Hematopoietic multipotent progenitor cell (in vitro differentiated cells): ENCODE data around the gene USP40. TPM values are rescaled to one million over a fixed set of nuclear protein-coding genes. Genes with fewer than 3 reads are reported as not detected.
A peak's percentile ranks its signal among the peaks of the same experiment; 100 is the strongest.
"Not testable (repeated sequence)": the region's sequence is repeated elsewhere in the genome, so short reads cannot be mapped to it uniquely, and the experiment has no call there.

Source experiments
- DNase-seq, 3 donors: peaks; one replicate each; pipeline ENCODE4 v3.0.0-alpha.2; 2011 to 2015; ENCODE audit warnings: low read depth in 2 of 3, low spot score in 2 of 3
- total RNA-seq: library from RNA; depleted of rRNA; stranded (reverse); fragments of >200 nt; gene quantifications from one replicate; pipeline ENCODE4 v1.2.3, GENCODE V29; 2012

The USP40 gene
- total RNA-seq, result 13.2 TPM

DNA sequence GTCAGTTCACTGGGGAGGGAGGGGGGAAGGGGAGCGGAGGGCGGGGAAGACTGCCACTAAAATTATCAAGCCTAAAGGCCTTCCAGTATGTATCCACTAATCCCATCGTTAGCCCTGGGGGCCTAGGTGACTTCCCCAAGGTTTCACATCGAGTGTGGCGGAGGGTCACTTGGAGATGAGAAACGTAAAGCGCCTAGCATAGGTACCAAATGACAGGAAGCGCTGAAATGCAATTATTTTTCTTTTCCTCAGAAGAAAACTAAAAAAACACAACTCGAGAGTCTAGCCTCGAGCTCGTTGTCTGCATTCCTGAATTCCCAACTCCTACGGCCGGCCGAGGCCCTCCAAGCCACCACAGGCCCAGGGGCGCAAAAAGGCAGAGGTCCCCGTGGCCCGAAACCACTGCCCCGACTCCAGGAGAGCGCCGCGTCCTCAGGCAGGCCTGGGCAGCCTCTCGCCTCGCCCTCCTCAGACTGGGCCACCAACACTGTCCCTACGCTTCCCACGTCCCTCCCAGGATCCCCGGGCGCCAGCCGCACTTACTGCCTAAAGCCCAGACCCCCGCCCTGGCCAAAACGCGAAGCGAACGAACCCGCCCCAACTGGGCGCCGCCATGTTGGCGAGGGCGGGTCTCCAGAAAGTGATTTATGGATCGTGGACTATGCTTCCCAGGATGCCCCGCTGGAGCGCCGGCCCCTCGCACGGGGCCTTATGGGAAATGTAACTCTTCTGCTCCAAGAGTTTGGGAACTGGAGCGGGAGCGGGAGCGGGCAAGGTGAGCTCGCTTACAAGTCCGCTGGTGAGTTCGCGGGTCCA lies at the start of gene USP40:
USP40 (minus strand) TSS at position 642 of the 816 bp plus-strand sequence. CDS start 1,228 bp downstream, outside the sequence.
- DNase-seq, result peak; percentile 18 to 73 (median 72)

GRCh38 chr2:233611284-233611683 lies 44.7 kb upstream of the USP40 start:
- no peak for DNase-seq

GRCh38 chr2:233605680-233606079 lies 39.1 kb upstream of the USP40 start:
- no peak for DNase-seq

GRCh38 chr2:233604826-233605225 lies 38.2 kb upstream of the USP40 start:
- no peak for DNase-seq

GRCh38 chr2:233603520-233603919 lies 36.9 kb upstream of the USP40 start:
- DNase-seq, result no peak

DNA sequence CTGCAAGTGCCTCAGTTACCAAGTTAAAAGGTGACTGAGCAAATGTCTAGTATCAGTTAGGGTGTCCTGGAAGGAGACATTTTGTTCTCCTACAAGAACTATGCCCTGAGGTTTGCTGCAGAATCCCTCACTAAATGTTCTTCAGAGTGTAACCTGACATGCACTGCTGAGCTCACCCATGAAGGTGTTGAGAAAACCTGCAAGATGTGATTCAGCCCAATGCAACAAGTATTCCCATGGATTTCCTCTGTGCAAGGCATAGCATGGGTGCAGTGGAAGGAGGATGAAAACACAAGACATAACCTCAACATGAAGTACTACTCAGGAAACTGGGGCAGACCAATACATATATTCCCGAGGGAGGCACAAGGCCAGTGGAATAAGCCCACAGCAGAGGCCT lies 35.5 kb upstream of the USP40 start:
- no peak for DNase-seq

GRCh38 chr2:233600386-233600785 lies 33.8 kb upstream of the USP40 start:
- DNase-seq, result no peak

- DNase-seq, result no peak
These were observed 32.4 kb upstream of the USP40 start for GRCh38 chr2:233598952-233599351.

DNA sequence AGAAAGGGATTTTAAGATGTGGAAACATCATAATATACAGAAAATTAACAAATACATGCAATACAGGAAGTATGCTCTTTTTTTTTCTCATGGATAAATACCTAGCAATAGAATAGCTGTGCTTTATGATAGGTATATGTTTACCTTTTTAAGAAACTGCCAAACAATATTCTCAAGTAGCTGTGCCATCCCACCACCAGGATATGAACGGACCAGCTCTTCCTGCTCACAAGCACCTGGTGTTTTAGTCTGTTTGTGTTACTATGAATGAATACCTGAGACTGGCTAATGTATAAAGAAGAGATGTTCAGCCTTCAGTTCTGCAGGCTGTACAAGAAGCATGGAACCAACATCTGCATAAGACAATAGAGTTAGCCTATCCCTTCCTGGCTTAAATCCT lies 30.9 kb upstream of the USP40 start:
- no peak for DNase-seq

DNA sequence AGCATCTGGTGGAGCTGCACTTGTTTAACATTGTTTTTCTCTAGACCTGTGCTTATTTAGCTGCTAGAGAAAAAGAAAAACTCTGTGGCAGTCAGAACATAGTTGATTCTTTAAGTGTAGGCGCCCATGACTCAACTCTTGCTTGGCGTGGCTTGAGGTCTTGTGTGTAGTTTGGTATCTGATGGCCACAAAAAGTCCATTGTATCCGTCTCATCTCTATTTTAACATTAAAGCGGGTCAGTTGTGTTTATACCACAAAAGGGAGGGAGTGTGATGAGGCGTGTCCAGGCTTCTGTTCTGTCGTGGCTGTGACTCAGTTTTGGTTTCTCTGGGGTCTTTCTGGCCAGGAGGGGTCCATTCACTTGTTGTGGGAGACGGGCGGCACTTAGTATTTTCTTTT lies 26.6 kb upstream of the USP40 start:
- no peak for DNase-seq

- not testable (repeated sequence) for DNase-seq
These were observed 26.1 kb upstream of the USP40 start for GRCh38 chr2:233592706-233593105.

- no peak for DNase-seq
These were observed 21.8 kb upstream of the USP40 start for GRCh38 chr2:233588400-233588799.

DNA sequence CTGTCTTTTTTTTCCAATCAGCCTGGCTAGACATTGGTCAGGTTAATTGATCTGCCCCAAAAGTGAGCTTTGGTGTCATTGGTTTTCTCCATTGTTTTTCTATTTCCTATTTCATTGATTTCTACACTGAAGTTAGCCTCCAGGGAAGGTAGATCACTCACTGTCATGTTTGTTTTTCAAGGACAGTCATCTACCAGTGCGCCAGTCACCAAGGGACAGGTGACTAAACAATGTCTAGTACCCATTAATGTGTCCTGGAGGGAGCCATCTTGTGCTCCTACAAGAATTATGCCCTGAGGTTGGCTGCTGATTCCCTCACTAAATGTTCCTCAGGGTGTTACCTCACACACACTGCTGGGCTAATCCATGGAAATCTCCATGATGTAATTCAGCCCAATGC lies 17.6 kb upstream of the USP40 start:
- no peak for DNase-seq

- not testable (repeated sequence) for DNase-seq
These were observed 16.8 kb upstream of the USP40 start for GRCh38 chr2:233583217-233583965.

GRCh38 chr2:233577341-233577740 lies 10.8 kb upstream of the USP40 start:
- not testable (repeated sequence) for DNase-seq

- no peak for DNase-seq
These were observed 5.9 kb upstream of the USP40 start for GRCh38 chr2:233572468-233572867.

DNA sequence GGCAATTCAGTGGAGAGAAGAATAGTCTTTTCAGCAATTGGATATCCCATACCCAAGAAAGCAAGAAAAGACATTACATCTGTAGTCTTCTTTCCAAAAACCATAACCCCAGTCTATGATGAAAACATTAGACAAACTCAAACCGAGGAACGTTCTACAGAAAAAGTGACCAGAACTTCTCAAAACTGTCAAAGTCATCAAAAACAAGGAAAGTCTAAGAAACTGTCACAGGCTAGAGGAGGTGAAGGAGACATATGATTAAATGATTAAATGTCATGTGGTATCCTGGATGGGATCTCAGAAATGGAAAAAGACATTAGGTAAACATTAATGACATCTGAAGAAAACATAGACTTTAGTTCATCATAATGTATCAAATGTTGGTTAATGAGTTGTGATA lies 4.9 kb upstream of the USP40 start:
- DNase-seq, result no peak

DNA sequence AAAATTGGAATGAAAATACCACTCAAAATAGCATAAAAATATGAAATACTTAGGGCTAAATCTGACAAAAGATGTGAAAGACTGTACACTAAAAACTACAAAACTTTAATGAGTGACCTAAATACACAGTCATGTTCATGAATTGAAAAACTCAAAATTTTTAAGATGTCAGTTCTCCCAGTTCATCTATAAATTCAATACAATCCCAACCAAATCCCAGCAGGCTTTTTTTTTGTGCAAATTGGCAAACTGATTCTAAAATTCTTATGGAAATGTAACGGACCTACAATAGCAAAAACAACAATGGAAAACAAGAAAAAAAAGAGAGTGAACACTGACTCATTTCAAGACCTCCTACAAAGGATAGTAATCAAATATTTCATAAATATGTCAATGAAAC lies 4.4 kb upstream of the USP40 start:
- DNase-seq, result no peak

DNA sequence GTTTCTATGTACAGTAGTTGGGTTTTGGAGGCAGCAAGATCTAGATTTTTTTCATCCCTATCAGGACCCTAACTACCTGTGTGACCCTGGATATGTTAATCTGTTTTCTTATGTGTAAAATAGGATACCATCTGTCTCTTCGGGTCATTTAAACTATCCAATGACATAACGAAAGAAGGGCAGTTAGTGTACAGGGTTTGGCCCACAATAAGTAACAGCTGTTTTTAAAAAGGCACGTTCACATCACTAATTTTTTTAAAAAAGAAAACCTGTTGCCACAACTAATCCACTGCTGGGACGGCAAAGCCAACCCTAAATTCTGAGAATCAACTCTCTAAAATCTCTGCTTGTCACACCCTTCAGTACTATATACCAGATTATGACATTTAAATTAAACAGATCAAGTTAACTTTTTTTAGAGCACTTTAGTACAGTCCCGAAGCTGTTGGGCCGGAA lies 869 bp downstream of the USP40 start:
- no peak for DNase-seq

DNA sequence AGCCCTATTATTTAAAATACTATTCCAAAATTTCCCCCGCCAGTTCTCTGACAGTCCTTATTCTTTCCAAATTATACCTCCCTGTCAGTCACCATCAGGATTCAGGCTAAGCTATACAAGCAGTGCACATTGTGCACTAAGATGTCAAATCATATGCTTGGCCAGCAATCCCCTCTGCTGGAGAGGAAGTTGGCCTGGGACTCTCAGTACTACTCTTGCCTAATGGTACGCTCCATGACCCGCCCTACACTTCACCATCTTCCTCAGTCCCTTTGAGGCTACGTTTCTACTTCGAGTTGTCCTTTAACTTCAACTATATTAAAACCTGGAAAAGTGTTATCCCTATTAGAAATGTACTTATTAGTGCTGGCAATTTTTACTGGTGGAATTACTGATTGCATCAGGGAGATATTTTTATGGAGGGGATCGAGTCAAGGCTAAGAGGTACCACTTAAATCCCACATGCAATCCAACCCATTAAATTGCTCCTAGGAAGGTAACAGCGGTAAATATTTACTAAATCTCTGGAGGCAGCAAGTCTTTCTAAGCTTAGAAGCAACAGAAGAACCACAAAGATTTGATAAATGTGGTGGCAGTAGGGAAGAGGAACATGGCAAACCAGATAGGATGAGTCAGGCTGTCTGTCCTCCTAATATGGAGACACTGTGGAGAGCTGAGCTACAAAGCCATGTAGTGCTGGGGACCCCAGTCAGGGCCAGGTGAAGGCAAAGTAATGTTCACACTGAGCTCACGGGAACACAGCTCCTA lies 2.7 kb downstream of the USP40 start:
- peak in 1 of 3 donors; percentile 9 for DNase-seq
